GM10266 (cell line): ENCODE data around the gene NAPEPLD.

Source experiments
- DNase-seq: peaks from one replicate; pipeline ENCODE4 v3.0.0; 2012; ENCODE audit errors: extremely low spot score
- CTCF ChIP-seq: IDR thresholded peaks from 2 replicates; pipeline ENCODE4 v1.5.1; 2012; ENCODE audit warnings: mild to moderate bottlenecking, low read depth; ENCODE audit not compliant: control insufficient read depth, insufficient read depth; ENCODE audit errors: missing control alignments

NAPEPLD gene

GRCh38 chr7:103051519-103051918, 97.4 kb downstream of the NAPEPLD start:
- no peak for TF ChIP-seq CTCF
- DNase-seq, result no peak
